GM21515 (cell line): ENCODE data around the gene HNF4A.
A peak's percentile ranks its signal among the peaks of the same experiment; 100 is the strongest.
"Not testable (repeated sequence)": the region's sequence is repeated elsewhere in the genome, so short reads cannot be mapped to it uniquely, and the experiment has no call there.

ENCODE experiments used
- ATAC-seq: cut with Tn5 transposase; IDR thresholded peaks from one replicate; pipeline ENCODE4 v1.9.1; 2021; ENCODE audit not compliant: unreplicated experiment

HNF4A gene

DNA sequence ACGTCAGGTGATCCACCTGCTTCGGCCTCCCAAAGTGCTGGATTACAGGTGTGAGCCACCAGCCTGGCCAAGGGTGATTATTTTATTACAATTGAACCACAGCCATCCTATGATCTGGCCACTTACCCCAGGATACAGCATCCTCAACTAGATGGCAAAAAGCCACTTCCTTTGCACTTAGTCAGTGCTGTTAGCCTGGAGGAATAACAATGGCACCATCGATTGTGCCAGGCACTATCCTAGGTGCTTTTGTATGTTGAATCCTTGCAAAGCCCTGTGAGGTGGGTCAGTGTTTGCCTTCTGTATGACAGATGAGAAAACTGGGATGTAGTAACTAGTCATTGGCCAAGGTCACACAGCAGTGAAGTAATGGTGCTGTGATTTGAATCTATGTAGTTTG is 109.0 kb downstream of the HNF4A start:
- no peak for ATAC-seq

DNA sequence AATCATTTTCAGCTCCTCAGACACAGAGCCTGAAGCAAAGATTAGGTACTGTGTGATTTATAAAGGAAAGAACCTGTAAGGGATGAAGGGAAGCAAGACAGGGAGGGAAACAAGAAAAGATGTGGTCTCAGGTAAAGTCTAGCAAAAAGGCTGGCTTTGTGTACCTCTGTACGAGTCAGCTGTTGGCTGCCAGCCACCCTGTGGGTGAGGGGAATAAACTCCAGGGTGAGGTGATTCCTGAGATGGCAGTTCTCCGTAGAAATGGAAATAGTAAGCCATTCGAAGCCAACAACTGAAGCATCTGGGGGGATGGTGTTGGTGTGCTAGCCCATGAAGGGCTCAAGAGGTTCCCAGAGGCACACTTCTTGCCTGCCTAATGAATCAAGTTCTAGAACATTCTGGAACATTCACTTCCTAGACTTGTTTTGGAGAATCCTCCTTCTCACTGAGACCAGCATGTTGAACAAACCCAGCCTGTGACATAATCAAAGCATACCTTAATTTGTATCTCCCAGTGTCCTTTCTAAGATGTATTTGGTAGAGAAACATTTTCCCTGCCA is 109.6 kb downstream of the HNF4A start:
- no peak for ATAC-seq

GRCh38 chr20:44467289-44467883 is 111.9 kb downstream of the HNF4A start:
- ATAC-seq, result no peak

DNA sequence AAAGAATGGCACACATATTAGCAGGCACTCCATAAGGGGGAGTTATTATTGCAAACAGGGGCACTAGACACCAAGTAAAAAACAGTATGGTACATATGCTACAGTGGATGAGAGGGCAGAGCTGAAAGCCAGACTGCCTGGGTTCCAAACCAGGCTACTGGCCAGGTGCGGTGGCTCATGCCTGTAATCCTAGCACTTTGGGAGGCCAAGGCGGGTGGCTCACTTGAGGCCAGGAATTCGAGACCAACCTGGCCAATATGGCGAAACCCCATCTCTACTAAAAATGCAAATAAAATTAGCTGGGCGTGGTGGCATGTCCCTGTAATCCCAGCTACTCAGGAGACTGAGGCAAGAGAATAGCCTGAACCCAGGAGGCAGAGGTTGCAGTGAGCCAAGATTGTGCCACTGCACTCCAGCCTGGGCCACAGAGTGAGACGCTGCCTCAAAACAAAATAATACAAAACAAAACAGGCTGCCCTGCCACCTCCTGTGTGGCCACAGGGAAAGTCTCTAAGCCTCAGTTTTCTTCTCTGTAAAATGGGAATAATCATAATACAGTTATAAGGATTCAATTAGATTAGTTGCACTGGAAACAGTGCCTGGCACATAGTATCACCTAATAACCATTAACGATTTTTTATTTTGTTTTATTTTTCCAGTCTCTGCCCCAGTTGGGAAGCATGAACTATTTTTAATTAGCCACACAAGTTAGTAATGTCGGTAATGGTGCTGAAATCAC is 112.7 kb downstream of the HNF4A start:
- ATAC-seq, result no peak

GRCh38 chr20:44470327-44470726 is 114.8 kb downstream of the HNF4A start:
- ATAC-seq, result no peak

GRCh38 chr20:44471481-44471882 is 116.0 kb downstream of the HNF4A start:
- no peak for ATAC-seq

GRCh38 chr20:44472283-44472682 is 116.8 kb downstream of the HNF4A start:
- ATAC-seq, result not testable (repeated sequence)

- ATAC-seq, result no peak
Measured at GRCh38 chr20:44475372-44475693, 119.8 kb downstream of the HNF4A start.

DNA sequence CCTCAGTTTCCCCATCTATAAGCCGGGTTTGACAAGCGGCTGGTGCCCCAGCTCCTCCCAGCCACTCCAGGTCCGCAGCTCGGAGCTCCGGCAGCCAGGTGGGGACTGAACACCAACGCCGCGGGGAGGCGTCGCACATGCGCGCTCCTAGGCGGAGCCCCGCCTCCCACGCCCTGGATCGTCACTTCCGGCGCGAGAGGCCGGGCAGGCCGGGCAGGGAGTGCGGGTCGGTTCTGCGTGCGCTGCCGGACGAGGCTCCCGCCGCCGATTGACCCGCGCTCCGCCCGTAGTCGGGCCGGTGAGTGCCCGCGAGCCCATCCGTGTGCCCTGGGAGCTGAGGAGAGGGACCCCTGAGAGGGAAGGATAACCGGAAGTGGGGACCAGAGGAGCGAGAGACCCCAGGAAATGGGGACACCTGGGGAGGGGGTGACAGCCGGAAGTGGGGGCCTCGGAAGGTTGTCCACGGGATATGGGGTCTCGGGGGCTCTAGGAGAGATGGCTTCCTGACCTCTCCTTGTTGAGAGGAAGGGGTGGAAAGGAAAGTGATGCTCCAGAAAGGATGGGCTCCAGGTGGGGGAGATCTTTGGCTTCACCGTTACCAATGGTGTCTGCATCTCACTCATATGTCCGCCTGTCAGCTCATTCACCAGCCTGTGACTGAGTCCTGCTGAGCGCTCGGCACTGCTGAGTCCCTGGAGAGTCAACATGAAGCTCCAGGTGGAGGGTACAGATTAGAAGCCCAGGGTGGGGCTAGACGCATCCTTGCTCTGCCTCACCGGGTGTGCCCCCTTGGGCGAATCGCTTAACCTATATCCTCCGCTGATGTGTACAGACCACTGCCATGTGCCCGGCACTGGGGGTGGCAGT is 120.4 kb downstream of the HNF4A start, which contains the start of gene TTPAL:
Gene TTPAL (plus strand): TSS at position 181 of the 867 bp plus-strand sequence. CDS start 4,126 bp downstream, outside the sequence.
- peak; percentile 90 for ATAC-seq

DNA sequence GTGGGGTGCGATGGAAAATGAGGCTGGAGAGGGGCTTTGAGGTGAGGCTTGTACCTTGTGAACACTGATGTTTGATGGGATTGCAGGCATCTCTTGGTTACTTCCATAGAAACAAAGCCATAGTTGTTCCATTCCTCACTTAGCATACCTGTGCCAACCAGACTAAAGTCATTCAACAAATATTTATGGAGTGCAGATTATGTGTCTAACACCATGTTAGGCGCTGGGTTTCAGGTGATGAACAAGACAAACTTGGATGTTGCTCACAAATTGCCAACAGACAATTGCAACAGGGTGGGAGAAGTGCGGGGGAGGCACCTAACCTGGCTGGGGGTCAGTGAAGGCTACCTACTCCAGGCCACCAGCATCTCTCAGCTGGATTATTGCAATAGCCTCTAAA is 121.7 kb downstream of the HNF4A start:
- ATAC-seq, result no peak

DNA sequence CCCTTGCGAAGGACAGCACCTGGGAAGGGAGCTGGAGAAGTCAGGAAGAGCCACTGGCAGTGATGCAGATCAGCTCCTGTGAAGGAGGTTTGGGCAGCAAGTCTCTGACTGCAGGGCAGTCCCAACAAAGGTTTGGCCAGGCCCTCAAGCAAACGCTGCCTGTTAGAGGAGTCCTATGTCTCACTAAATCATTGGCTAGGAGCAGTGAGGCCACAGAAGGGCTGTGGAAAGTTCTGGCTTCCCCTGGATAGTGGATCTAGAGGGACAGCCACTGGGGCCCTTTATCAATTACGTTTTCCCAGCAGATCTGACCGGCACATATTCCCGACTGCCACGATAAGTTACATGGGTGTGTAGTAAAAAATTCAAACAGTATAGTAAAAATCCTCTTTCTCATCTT is 122.7 kb downstream of the HNF4A start:
- ATAC-seq, result no peak

DNA sequence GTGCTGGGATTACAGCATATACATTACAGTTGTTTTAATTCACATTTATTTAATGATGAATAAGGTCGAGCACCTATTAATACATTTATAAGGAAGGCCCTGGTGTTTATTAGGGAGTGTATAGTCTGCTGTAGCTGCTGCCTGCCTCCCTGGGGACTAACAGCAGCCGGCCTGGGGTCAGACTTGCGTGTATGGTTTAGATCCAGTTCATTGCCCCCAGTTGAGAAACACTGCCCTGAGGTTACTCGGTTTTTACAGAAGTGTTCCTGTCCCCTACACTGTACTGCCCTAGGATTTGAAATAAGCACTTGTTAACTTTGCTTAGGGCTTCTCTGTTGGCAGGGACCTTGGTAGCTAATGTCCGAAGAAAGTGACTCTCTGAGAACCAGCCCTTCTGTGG is 124.1 kb downstream of the HNF4A start:
- no peak for ATAC-seq

DNA sequence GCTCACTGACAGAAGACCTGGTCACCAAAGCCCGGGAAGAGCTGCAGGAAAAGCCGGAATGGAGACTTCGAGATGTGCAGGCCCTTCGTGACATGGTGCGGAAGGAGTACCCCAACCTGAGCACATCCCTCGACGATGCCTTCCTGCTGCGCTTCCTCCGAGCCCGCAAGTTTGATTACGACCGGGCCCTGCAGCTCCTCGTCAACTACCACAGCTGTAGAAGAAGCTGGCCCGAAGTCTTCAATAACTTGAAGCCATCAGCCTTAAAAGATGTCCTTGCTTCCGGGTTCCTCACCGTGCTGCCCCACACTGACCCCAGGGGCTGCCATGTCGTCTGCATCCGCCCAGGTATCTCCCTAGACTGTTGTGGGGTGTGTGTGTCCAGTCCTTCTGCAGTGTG is 124.6 kb downstream of the HNF4A start:
- no peak for ATAC-seq

DNA sequence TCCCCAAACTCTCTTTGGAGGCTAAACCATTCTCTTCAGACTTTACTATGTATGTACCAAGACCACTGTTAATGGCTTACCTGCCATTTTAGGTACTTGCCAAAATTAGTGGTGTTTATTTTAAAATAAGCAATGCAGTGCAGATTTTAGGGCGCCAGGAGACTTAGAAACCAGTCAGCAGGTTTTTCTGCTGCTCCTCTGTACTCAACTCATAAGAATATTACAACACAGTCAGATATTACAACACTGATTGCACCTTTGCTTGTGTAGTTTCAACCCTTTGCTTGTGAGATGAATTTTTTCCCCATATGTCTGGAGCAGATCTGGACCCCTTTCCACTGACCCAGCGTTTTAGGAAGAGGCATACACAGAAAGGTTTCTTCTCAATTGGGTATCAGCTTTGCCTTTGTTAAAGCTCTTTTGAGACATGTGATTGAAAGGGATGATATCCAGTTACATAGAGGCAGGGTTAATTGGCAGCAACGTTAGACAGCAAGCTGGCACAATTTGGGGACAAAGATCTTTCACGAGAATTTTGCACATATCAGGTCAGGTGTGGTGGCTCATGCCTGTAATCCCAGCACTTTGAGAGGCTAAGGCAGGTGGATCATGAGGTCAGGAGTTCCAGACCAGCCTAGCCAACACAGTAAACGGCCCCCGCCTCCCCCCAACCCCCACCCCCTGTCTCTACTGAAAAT is 126.4 kb downstream of the HNF4A start:
- no peak for ATAC-seq

DNA sequence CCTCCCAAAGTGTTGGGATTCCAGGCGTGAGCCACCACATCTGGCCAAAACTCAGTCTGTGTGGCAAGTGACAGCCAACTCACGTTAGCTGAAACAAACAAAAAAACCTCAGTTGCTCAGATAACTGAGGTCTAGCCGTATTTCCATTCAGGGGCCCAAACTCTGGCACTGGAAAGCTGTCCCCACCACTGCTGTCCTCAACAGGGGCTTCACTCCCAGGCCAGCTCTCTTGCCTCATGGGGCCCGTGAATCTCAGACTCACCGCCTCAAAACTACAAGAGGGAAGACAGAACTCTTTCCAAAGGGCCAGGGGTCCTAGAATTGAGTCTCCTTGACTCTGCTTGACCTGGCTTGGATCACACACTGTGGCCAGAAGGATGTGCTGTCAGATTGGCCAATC is 127.6 kb downstream of the HNF4A start:
- no peak for ATAC-seq
